ENCODE measurements around the gene MYRIP.

GRCh38 chr3:40160933-40161332 is 351.5 kb downstream of the MYRIP start:
- no peak for TF ChIP-seq POLR2AphosphoS5 (IDR thresholded peaks at IDR 0.05; ENCODE audit: borderline replicate concordance, low read depth, low read length)
- TF ChIP-seq EZH2 (IDR thresholded peaks at IDR 0.05), result no peak
